Choroid plexus epithelial cell (primary cell): Measurements from ENCODE around the gene PLXDC1.

ENCODE experiments used
- DNase-seq: peaks from one replicate; pipeline ENCODE4 v3.0.0-alpha.2; 2010; ENCODE audit warnings: low read depth
- H3K4me3 ChIP-seq: 2 replicates; pipeline ENCODE4 v1.5.1; 2011; ENCODE audit warnings: low read depth, mild to moderate bottlenecking, control low read depth, low read length, moderate library complexity
- CTCF ChIP-seq: conservative IDR thresholded peaks from 2 replicates; pipeline ENCODE4 v1.5.1; 2011; ENCODE audit warnings: low read depth, mild to moderate bottlenecking, control low read depth, inconsistent platforms, low read length, moderate library complexity

PLXDC1 gene

GRCh38 chr17:39166437-39167335, 15.2 kb upstream of the PLXDC1 start:
- TF ChIP-seq CTCF, result no peak
- no peak overlapping the region for H3K4me3 ChIP-seq
- no peak for DNase-seq

- no peak for TF ChIP-seq CTCF
- H3K4me3 ChIP-seq, result peak within 1 kb of the TSS; percentile 61
- DNase-seq, result no peak
Measured at GRCh38 chr17:39165841-39166349, 14.5 kb upstream of the PLXDC1 start, which contains the start of gene ARL5C. Gene ARL5C (minus strand): TSS chr17:39166161. CDS start chr17:39165760, 401 bp downstream.

- no peak for TF ChIP-seq CTCF
- H3K4me3 ChIP-seq, result peak overlapping the region; percentile 61
- DNase-seq, result no peak
Measured at GRCh38 chr17:39165178-39165840, 13.9 kb upstream of the PLXDC1 start.

GRCh38 chr17:39164675-39165143, 13.3 kb upstream of the PLXDC1 start:
- H3K4me3 ChIP-seq, result peak overlapping the region; percentile 61
- TF ChIP-seq CTCF, result peak; percentile 93
- DNase-seq, result peak; percentile 95

GRCh38 chr17:39161962-39162361, 10.5 kb upstream of the PLXDC1 start:
- no peak for TF ChIP-seq CTCF
- DNase-seq, result no peak
- H3K4me3 ChIP-seq, result no peak overlapping the region

- no peak for DNase-seq
- no peak for TF ChIP-seq CTCF
- H3K4me3 ChIP-seq, result no peak overlapping the region
Measured at GRCh38 chr17:39158623-39159022, 7.2 kb upstream of the PLXDC1 start.
